GM19193 (cell line): Measurements from ENCODE around the gene PIF1.

ENCODE experiments used
- POLR2A ChIP-seq: IDR thresholded peaks from 4 replicates; pipeline ENCODE4 v1.6.1; 2011; ENCODE audit not compliant: insufficient read depth, insufficient read length; ENCODE audit errors: extremely low read depth

PIF1 gene

GRCh38 chr15:64803526-64803925, 21.9 kb downstream of the PIF1 start:
- TF ChIP-seq POLR2A, result no peak

GRCh38 chr15:64800476-64800875, 25.0 kb downstream of the PIF1 start:
- no peak for TF ChIP-seq POLR2A

- TF ChIP-seq POLR2A, result no peak
Measured at GRCh38 chr15:64792282-64792681, 33.2 kb downstream of the PIF1 start.

- no peak for TF ChIP-seq POLR2A
Measured at GRCh38 chr15:64791401-64791800, 34.0 kb downstream of the PIF1 start.

- no peak for TF ChIP-seq POLR2A
Measured at GRCh38 chr15:64783796-64784195, 41.7 kb downstream of the PIF1 start.

- TF ChIP-seq POLR2A, result no peak
Measured at GRCh38 chr15:64782751-64783150, 42.7 kb downstream of the PIF1 start.

- TF ChIP-seq POLR2A, result no peak
Measured at GRCh38 chr15:64781299-64781698, 44.1 kb downstream of the PIF1 start.

GRCh38 chr15:64780600-64781156, 44.8 kb downstream of the PIF1 start:
- no peak for TF ChIP-seq POLR2A

- TF ChIP-seq POLR2A, result no peak
Measured at GRCh38 chr15:64779630-64780029, 45.8 kb downstream of the PIF1 start.

- TF ChIP-seq POLR2A, result no peak
Measured at GRCh38 chr15:64779024-64779423, 46.4 kb downstream of the PIF1 start.

GRCh38 chr15:64776402-64776786, 49.1 kb downstream of the PIF1 start:
- TF ChIP-seq POLR2A, result no peak

- TF ChIP-seq POLR2A, result no peak
Measured at GRCh38 chr15:64775551-64776401, 49.7 kb downstream of the PIF1 start, which contains the start of gene RBPMS2. Gene RBPMS2, minus strand, starts transcription at chr15:64775589. Its CDS starts 270 bp downstream, at chr15:64775319.

GRCh38 chr15:64774629-64775493, 50.6 kb downstream of the PIF1 start:
- TF ChIP-seq POLR2A, result no peak

GRCh38 chr15:64774037-64774628, 51.3 kb downstream of the PIF1 start:
- no peak for TF ChIP-seq POLR2A

GRCh38 chr15:64773606-64774005, 51.8 kb downstream of the PIF1 start:
- no peak for TF ChIP-seq POLR2A
